Neural crest cell (in vitro differentiated cells): Measurements from ENCODE around the gene DVL3. TPM values are rescaled to one million over a fixed set of nuclear protein-coding genes. Genes with fewer than 3 reads are reported as not detected.

Source experiments
- DNase-seq: peaks from one replicate; pipeline ENCODE4 v3.0.0; 2021; ENCODE audit warnings: low read depth, mixed read lengths, low spot score
- H3K27ac Mint-ChIP-seq: one replicate; pipeline ENCODE4 v1.8.0; 2021; ENCODE audit warnings: mild to moderate bottlenecking, mixed read lengths; ENCODE audit not compliant: unreplicated experiment
- H3K27me3 Mint-ChIP-seq: 2 replicates; pipeline ENCODE4 v1.8.0; 2021; ENCODE audit warnings: low read depth, mild to moderate bottlenecking, mixed read lengths
- H3K36me3 Mint-ChIP-seq: 2 replicates; pipeline ENCODE4 v1.8.0; 2021; ENCODE audit warnings: low read depth, mild to moderate bottlenecking, mixed read lengths
- H3K4me1 Mint-ChIP-seq: 2 replicates; pipeline ENCODE4 v1.8.0; 2021; ENCODE audit warnings: mixed read lengths
- H3K4me3 Mint-ChIP-seq: one replicate; pipeline ENCODE4 v1.8.0; 2021; ENCODE audit warnings: mild to moderate bottlenecking, mixed read lengths
- H3K9me3 Mint-ChIP-seq: 2 replicates; pipeline ENCODE4 v1.8.0; 2021; ENCODE audit warnings: mixed read lengths
- total RNA-seq: library from RNA; stranded (reverse); gene quantifications from 2 replicates; pipeline ENCODE4 v1.2.1, GENCODE V29; 2021
- TF ChIP-seq, protein P1 (sequence below): fragments of 200-600 bp; sonication (generic); conservative IDR thresholded peaks from 2 replicates; pipeline ENCODE4 v1.5.0; 2021; ENCODE audit warnings: antibody characterized with exemption, mild to moderate bottlenecking

Gene DVL3
- total RNA-seq, 1 donor from 2014 or later: 93.8 TPM

DNA sequence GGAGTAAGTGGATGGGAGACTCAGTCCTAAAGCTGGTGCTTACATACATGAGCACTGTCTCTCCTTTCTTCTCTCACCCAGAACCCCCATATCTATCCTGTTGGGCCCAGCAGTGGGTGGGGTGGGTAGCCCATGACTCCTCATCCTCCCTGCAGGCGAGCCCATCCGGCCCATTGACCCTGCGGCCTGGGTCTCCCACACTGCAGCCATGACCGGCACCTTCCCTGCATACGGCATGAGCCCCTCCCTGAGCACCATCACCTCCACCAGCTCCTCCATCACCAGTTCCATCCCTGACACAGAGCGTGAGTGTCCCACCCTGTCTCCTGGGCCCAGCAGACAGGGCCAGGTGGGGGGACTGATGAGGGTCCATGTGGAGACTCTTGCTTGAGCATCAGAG lies 11.5 kb downstream of the DVL3 start:
- Mint-ChIP-seq H3K4me3 (no peak overlapping the region), H3K27me3 (no peaks in the 10 kb centered on the region), H3K4me1 (peaks cover 2% of the 10 kb centered on the region), H3K36me3 (peaks cover 9% of the 10 kb centered on the region), H3K9me3 (no peaks in the 10 kb centered on the region), H3K27ac (no peak overlapping the region)
- no peak for DNase-seq
- TF ChIP-seq, protein P1, sequence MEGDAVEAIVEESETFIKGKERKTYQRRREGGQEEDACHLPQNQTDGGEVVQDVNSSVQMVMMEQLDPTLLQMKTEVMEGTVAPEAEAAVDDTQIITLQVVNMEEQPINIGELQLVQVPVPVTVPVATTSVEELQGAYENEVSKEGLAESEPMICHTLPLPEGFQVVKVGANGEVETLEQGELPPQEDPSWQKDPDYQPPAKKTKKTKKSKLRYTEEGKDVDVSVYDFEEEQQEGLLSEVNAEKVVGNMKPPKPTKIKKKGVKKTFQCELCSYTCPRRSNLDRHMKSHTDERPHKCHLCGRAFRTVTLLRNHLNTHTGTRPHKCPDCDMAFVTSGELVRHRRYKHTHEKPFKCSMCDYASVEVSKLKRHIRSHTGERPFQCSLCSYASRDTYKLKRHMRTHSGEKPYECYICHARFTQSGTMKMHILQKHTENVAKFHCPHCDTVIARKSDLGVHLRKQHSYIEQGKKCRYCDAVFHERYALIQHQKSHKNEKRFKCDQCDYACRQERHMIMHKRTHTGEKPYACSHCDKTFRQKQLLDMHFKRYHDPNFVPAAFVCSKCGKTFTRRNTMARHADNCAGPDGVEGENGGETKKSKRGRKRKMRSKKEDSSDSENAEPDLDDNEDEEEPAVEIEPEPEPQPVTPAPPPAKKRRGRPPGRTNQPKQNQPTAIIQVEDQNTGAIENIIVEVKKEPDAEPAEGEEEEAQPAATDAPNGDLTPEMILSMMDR: no peak

DNA sequence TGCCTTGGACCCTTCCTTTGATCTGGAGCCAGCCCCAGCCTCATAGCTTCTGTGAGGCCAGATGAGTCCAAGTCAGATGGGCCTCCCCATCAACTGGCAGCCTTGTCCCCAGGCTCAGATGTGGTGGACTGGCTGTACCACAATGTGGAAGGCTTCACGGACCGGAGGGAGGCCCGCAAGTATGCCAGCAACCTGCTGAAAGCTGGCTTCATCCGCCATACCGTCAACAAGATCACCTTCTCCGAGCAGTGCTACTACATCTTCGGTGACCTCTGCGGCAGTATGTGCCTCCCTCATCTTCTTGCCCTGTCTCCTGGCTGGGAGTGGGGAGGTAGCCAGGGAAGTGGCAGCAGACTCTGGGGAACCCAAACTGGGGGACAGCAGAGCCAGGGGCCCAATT lies 12.6 kb downstream of the DVL3 start:
- no peak overlapping the region for H3K27ac Mint-ChIP-seq
- no peaks in the 10 kb centered on the region for H3K27me3 Mint-ChIP-seq
- H3K4me1 Mint-ChIP-seq: no peaks in the 10 kb centered on the region
- H3K9me3 Mint-ChIP-seq: no peaks in the 10 kb centered on the region
- DNase-seq: no peak
- no peak overlapping the region for H3K4me3 Mint-ChIP-seq
- TF ChIP-seq, protein P1: no peak
- H3K36me3 Mint-ChIP-seq: peaks cover 13% of the 10 kb centered on the region

DNA sequence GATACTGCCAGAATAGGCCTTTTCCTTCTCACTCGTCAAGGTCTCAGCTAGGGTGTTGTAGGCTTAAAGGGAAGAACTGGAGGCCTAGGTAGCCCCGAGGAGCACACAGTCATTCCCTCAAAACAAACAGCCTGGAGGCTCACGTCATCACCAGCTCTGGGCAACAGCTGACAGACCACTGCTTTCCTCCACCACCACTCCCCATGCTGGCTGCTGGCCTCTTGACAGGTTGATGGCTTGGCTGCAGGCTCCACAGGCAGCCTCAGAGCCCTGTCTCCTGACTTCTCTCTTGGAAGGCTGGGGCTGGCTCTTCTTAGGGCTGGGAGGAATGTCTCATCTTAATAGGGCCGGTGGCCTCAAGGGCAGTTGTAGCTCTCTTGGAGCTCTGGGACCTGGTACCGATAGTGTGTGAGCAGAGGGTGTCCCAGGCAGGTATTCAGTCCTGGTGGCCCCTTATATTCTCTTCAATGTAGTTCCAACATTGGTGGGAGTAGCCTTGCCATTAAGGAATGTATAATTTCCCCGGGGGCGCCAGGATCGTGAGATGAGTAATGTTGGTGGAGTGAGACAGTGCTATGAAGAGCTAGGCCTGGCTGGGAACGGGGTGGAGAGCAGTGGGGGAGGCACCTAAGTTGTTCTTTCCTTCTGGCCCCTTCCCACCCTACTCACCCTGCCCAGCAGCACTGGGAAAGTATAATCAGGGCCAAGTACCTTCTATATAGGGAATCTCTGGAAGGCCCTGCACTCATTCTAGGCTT lies 13.4 kb downstream of the DVL3 start:
- peaks cover 17% of the 10 kb centered on the region for H3K36me3 Mint-ChIP-seq
- H3K9me3 Mint-ChIP-seq: no peaks in the 10 kb centered on the region
- no peak overlapping the region for H3K4me3 Mint-ChIP-seq
- H3K4me1 Mint-ChIP-seq: no peaks in the 10 kb centered on the region
- TF ChIP-seq, protein P1: no peak
- H3K27ac Mint-ChIP-seq: no peak overlapping the region
- no peak for DNase-seq
- no peaks in the 10 kb centered on the region for H3K27me3 Mint-ChIP-seq

DNA sequence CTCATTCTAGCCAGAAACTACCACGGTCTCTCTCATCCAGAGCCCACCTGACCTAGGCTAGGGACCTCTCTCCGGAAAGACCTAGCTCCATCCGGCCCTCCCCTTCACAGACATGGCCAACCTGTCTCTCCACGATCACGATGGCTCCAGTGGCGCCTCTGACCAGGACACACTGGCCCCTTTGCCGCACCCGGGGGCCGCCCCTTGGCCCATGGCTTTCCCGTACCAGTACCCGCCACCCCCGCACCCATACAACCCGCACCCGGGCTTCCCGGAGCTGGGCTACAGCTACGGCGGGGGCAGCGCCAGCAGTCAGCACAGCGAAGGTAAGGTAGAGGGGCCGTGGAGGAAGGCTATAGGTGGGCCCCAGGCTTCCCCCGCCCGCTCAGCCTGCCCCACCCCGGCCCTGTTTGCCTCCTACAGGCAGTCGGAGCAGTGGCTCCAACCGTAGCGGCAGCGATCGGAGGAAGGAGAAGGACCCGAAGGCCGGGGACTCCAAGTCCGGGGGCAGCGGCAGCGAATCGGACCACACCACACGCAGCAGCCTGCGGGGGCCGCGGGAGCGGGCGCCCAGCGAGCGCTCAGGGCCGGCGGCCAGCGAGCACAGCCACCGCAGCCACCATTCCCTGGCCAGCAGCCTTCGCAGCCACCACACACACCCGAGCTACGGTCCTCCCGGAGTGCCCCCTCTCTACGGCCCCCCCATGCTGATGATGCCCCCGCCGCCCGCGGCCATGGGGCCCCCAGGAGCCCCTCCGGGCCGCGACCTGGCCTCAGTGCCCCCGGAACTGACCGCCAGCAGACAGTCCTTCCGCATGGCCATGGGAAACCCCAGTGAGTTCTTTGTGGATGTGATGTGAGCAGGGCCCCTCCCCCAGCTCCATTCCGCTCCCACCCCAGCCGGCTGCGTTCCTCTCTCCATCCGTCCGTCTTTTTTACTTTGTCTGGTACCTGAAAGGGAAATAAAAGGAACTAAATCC lies 15.0 kb downstream of the DVL3 start:
- no peak overlapping the region for H3K4me3 Mint-ChIP-seq
- no peak overlapping the region for H3K27ac Mint-ChIP-seq
- DNase-seq: no peak
- H3K36me3 Mint-ChIP-seq: peaks cover 17% of the 10 kb centered on the region
- TF ChIP-seq, protein P1: no peak
- peaks cover 7% of the 10 kb centered on the region for H3K4me1 Mint-ChIP-seq
- H3K9me3 Mint-ChIP-seq: no peaks in the 10 kb centered on the region
- H3K27me3 Mint-ChIP-seq: no peaks in the 10 kb centered on the region

DNA sequence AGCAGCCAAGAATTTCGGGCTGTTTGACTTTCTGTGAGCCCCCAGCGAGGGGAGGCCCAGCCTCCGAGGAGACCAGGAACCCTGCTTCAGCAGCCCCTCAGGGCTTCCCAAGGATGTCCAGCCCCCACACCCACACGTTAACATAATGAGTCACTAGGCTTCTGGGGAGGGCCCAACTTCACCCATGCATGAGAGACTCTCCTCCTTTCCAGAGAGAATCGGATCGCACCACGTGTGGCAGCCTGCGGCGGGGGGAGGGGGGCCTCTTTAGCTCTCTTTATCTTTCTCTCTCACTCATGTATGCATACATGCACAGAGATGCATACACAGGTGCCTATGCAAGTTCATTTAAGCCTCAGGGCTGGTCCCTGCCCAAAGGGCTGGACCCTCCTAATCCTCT lies 16.4 kb downstream of the DVL3 start:
- Mint-ChIP-seq H3K36me3 (peaks cover 14% of the 10 kb centered on the region), H3K27ac (no peak overlapping the region), H3K27me3 (no peaks in the 10 kb centered on the region), H3K9me3 (no peaks in the 10 kb centered on the region), H3K4me3 (peak overlapping the region; percentile 41), H3K4me1 (peaks cover 21% of the 10 kb centered on the region)
- TF ChIP-seq, protein P1: no peak
- no peak for DNase-seq
